Lung microvascular endothelial cell (primary cell): ENCODE results near the gene GPC6. TPM values are rescaled to one million over a fixed set of nuclear protein-coding genes. Genes with fewer than 3 reads are reported as not detected.
"Not testable (repeated sequence)": the region's sequence is repeated elsewhere in the genome, so short reads cannot be mapped to it uniquely, and the experiment has no call there.

Experiments
- DNase-seq, 2 donors: peaks; one replicate each; pipeline versions ENCODE4 v3.0.0 to v3.0.0-alpha.2; 2010; ENCODE audit warnings: low read depth in 2 of 2
- total RNA-seq: library from RNA; depleted of rRNA; stranded (reverse); fragments of >200 nt; gene quantifications from 2 replicates; pipeline ENCODE4 v1.2.1, GENCODE V29; 2014

Gene GPC6
- total RNA-seq = under 0.01 TPM in 2 replicates

- DNase-seq = no peak
These were observed at the start of gene GPC6 for GRCh38 chr13:93226623-93227279. TSS of gene GPC6 (plus strand) at chr13:93226807.

GRCh38 chr13:93180356-93180969, 46.1 kb upstream of the GPC6 start:
- no peak for DNase-seq

- DNase-seq = no peak
These were observed 44.2 kb upstream of the GPC6 start for GRCh38 chr13:93182406-93182805.

- DNase-seq = no peak
These were observed 43.3 kb upstream of the GPC6 start for GRCh38 chr13:93183302-93183701.

DNA sequence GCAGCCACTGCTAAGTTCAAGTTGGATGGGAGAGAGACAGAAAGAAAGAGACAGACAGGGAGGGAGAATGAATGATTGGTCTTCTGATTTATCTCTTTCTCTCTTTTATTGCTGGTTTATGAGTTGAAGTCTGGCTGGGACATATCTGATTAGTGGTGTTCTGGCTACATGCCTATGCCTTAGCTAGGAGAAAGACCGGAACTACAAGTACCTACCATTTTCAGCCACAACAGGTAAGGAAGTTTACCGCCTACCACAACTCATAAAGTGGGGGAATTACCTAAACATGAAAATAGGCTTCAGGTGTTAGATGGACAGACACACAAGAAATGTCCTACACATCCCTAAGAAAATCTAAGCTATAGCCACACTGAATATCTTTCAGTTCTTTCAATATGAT, 36.6 kb upstream of the GPC6 start:
- no peak for DNase-seq

GRCh38 chr13:93193682-93194081, 32.9 kb upstream of the GPC6 start:
- no peak for DNase-seq

- DNase-seq = no peak
These were observed 26.8 kb upstream of the GPC6 start for GRCh38 chr13:93199856-93200255.

DNA sequence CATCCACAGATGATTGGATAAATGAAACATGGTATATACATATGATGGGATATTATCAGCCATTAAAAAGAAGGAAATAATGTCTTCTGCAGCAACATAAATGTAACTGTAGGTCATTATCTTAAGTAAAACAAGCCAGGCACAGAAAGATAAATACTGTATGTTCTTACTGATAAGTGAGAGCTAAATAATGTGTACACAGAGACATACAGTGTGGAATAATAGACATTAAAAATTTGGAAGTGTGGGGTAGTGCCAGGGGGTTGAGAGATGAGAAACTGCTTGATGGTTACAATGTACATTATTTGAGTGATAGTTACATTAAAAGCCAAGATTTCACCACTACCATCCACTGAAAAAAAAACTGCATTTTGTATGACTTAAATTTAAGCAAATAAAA, 26.0 kb upstream of the GPC6 start:
- no peak for DNase-seq

DNA sequence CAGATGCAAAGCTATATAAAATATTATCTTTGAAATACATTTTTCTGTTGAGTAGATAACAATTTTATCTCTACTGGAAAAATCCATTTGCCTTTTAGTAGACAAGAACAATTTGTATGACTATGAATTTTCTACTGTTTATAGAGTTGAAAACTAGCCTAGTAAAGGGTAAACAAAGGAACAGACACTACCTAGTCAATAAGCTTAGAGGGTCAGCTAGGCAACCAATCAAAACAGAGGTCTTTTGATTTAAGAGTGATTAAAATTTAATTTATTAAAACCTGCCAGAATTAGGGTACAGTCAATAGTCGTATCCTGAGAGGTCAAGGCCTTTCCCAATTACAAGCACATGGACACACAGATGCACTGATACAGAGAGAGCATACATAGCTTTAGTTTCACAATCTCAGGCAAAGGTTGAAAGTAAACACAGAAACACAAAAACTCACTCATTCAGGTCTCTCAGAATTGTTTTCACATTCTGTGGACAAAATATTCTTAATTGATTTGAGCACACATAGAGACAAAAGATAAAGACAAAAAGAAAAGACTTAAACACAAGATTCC, 24.5 kb upstream of the GPC6 start:
- DNase-seq = no peak

- not testable (repeated sequence) for DNase-seq
These were observed 19.7 kb upstream of the GPC6 start for GRCh38 chr13:93206778-93207392.

DNA sequence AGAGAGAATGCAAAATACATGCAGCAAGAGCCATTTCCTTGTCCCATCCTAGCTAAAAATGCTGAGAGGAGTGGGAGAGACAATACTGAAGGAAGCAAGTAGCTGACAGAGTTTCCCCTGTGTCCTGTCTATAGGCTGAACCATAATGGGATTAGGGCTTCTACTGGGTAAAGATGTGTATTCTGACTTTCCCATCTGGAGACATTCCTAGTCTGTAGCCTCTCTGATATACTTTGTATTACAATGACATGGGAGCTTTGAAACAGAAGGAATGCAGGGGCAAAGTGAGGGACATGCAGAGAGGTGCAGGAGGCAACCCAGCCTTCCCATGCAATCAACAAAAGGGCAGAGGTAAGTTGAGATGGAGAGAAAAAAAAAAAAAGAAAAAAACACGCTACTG, 10.5 kb upstream of the GPC6 start:
- DNase-seq = no peak

DNA sequence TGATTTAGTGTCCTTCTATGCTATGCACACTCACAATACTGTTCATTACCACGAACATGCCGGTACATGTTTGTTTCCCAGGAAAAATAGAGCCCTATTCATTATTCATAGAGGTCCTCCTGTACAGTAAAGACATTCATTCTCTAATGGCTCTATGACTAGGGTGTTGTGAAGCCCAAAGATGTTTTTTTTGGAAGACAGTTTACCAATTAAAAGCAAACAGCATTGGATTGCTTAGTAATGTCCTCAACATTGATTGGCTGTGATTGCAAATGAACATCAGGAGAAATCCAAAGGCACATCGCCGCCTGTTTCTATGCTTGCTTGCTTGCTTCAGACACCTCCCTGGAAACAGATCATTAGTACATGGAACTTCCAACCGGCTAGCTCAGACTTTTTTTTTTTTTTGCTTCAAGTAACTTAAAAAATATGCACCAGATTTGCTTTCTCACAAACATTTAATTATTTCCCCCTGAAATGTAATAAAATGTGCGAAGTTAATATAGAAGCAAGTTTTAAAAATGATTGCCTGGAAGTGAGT, 8.8 kb upstream of the GPC6 start:
- DNase-seq = no peak

GRCh38 chr13:93218583-93218982, 8.0 kb upstream of the GPC6 start:
- no peak for DNase-seq

- DNase-seq = no peak
These were observed 6.5 kb upstream of the GPC6 start for GRCh38 chr13:93220073-93220472.

DNA sequence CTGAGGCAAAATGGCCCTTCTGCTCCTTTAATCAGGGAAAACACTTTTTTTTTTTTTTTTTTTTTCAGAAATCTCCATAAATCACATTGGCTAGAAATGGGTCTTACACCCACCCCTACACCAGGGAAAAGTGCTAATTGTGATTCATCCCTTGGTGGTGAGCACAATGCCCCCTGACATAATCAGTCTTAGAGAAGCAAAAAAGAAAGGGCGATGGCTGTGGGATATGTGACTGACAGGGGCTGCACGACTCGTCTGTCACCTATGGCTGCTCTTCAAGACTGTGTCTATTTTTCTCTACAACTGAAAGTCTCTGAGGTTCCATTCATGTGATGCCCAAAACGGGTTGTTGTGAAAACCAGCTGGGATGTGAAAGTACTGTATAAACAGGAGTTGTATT, 3.6 kb upstream of the GPC6 start:
- no peak for DNase-seq

DNA sequence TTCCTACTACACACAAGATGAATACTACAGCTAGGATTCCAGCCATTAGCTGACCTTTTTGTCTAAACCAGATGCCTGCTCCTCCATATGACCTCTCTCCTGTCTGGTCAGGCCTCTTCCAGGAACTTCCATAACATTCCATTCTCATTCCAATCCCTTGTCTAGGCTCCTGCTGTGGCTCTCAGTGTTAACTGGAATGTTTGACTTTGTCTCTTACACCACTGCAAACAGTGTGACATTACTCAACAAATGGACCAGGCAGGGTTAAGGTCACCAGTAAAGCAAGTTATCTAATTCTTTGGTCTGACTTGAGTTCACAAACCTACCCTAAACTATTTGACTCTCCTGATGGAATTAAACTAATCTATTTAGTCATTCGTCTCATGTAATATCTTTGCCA, 2.1 kb upstream of the GPC6 start:
- no peak for DNase-seq

GRCh38 chr13:93225610-93226009, 997 bp upstream of the GPC6 start:
- no peak for DNase-seq

DNA sequence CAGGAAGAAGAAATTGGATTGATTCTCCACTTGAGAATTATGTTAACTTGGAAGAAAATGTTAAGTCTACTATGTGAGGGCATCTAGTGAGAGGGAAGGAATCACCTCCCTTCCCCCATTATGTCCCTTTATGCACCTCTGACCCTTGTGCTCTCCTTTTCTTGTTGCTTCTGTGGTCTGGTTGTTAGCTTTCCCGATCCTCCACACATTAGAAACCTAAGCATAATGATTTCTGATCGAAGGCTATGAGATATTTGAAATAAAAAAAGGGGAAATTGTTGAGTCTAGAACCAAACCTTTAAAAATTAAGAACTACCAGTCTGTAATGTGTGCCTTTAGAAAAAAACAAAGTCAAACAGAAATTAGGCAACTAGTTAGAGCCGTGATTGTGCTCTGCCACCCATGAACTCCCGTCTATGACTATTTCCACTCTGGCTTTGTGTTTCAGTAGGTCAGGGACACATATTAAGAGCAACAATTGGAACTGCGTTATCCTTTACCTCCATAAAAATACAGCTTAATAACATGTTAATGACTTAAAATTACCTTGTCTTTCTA, 463 bp upstream of the GPC6 start:
- DNase-seq = no peak

- no peak for DNase-seq
These were observed 772 bp downstream of the GPC6 start for GRCh38 chr13:93227280-93227877.

GRCh38 chr13:93227878-93228642, 1.5 kb downstream of the GPC6 start:
- DNase-seq = no peak

GRCh38 chr13:93228643-93228937, 2.0 kb downstream of the GPC6 start:
- DNase-seq = no peak
